Measurements from ENCODE around the gene GLYATL3.

- no peak for TF ChIP-seq POLR2A (IDR thresholded peaks at IDR 0.05)
- TF ChIP-seq CTCF (IDR thresholded peaks at IDR 0.05) = no peak
- TF ChIP-seq EP300 (IDR thresholded peaks at IDR 0.05) = no peak
- no peak for TF ChIP-seq POLR2AphosphoS5 (IDR thresholded peaks at IDR 0.05)
Measured at GRCh38 chr6:49524541-49524940, 24.8 kb downstream of the GLYATL3 start.
